PC-9 (cell line): Measurements from ENCODE around the gene LTA. TPM values are rescaled to one million over a fixed set of nuclear protein-coding genes. Genes with fewer than 3 reads are reported as not detected.

Experiments used
- Bru-seq: library from RNA; stranded (reverse); fragments of 400-500 nt; gene quantifications from one replicate; lab custom pipeline; 2021; lab: Mats Ljungman, UMichigan
- BruChase-seq, 2 experiments: library from RNA; stranded (reverse); fragments of 400-500 nt; gene quantifications; one replicate each; lab custom pipeline; 2021; lab: Mats Ljungman, UMichigan
- BruUV-seq: library from RNA; stranded (reverse); fragments of 400-500 nt; replicated peaks from 2 replicates; lab custom pipeline; 2021; lab: Mats Ljungman, UMichigan
- CTCF ChIA-PET: fragments of 300-600 bp; sonication (Branson Sonifier 250); formaldehyde crosslinking; loops from one replicate; lab custom pipeline; 2022; ENCODE audit warnings: antibody characterized with exemption; lab: Charles Lee
- POLR2A ChIA-PET: fragments of 300-600 bp; sonication (Branson Sonifier 250); formaldehyde crosslinking; loops from one replicate; lab custom pipeline; 2022; ENCODE audit warnings: antibody characterized with exemption; ENCODE audit not compliant: unreplicated experiment; lab: Charles Lee
- DNase-seq, 2 experiments: peaks; one replicate each; pipeline versions ENCODE4 v3.0.0 to v3.0.0-alpha.2; 2015 to 2022; ENCODE audit warnings: mixed read lengths in 1 of 2
- H2AFZ ChIP-seq: fragments of 200-600 bp; sonication (generic); 2 replicates; pipeline ENCODE4 v1.8.1; 2017; ENCODE audit warnings: antibody characterized with exemption
- H3F3A ChIP-seq: fragments of 200-600 bp; sonication (generic); 2 replicates; pipeline ENCODE4 v1.8.1; 2017; ENCODE audit warnings: antibody characterized with exemption, mild to moderate bottlenecking, low read depth; ENCODE audit not compliant: insufficient read depth
- H3K27ac ChIP-seq: fragments of 200-600 bp; sonication (generic); 2 replicates; pipeline ENCODE4 v1.6.1; 2016; ENCODE audit warnings: mixed run types
- H3K27me3 ChIP-seq: fragments of 200-600 bp; sonication (generic); 2 replicates; pipeline ENCODE4 v1.6.1; 2016; ENCODE audit warnings: low read depth, mixed run types; ENCODE audit not compliant: insufficient read depth
- H3K36me3 ChIP-seq: fragments of 200-600 bp; sonication (generic); 2 replicates; pipeline ENCODE4 v1.6.1; 2016; ENCODE audit warnings: low read depth, mixed run types
- H3K4me1 ChIP-seq: fragments of 200-600 bp; sonication (generic); replicated peaks from 2 replicates; pipeline ENCODE4 v1.6.1; 2016; ENCODE audit warnings: mixed run types; ENCODE audit not compliant: insufficient read depth
- H3K4me2 ChIP-seq: fragments of 200-600 bp; sonication (generic); 2 replicates; pipeline ENCODE4 v1.6.1; 2017; ENCODE audit warnings: mixed run types
- H3K4me3 ChIP-seq: fragments of 200-600 bp; sonication (generic); 2 replicates; pipeline ENCODE4 v1.6.1; 2016; ENCODE audit warnings: mixed run types
- H3K79me2 ChIP-seq: fragments of 200-600 bp; sonication (generic); 2 replicates; pipeline ENCODE4 v1.6.1; 2017; ENCODE audit warnings: low read depth, mixed run types
- H3K9me2 ChIP-seq: fragments of 200-600 bp; sonication (generic); 2 replicates; pipeline ENCODE4 v1.8.1; 2017; ENCODE audit warnings: mild to moderate bottlenecking; ENCODE audit not compliant: insufficient read depth
- H3K9me3 ChIP-seq: fragments of 200-600 bp; sonication (generic); 2 replicates; pipeline ENCODE4 v1.8.1; 2016; ENCODE audit warnings: low read depth; ENCODE audit not compliant: insufficient read depth
- H4K20me1 ChIP-seq: fragments of 200-600 bp; sonication (generic); 2 replicates; pipeline ENCODE4 v1.8.1; 2017; ENCODE audit not compliant: insufficient read depth
- CTCF ChIP-seq: fragments of 200-600 bp; sonication (generic); conservative IDR thresholded peaks from 2 replicates; pipeline ENCODE4 v1.6.1; 2017; ENCODE audit warnings: mixed run types, antibody characterized with exemption, mild to moderate bottlenecking, moderate library complexity
- EZH2 ChIP-seq: fragments of 200-600 bp; sonication (generic); IDR thresholded peaks from 2 replicates; pipeline ENCODE4 v1.8.0; 2017; ENCODE audit warnings: antibody characterized with exemption, low read depth
- intact Hi-C: fragments of 100-400 bp; cut with micrococcal nuclease; formaldehyde crosslinking; loops from one replicate; pipeline ENCODE4 v1.10.0; 2022; ENCODE audit not compliant: unreplicated experiment
- long read RNA-seq: library from polyadenylated mRNA; stranded (forward); transcript quantifications from one replicate; pipeline ENCODE4 v2.0.0, GENCODE V29; 2022
- total RNA-seq: library from RNA; stranded (reverse); gene quantifications from 2 replicates; pipeline ENCODE4 v1.2.3, GENCODE V29; 2021

LTA gene
- total RNA-seq = not detected in 2 replicates
- percentile 19 among the genes with signal in this experiment for Bru-seq, nascent RNA
- not detected for BruChase-seq, experiment 1, labeled RNA remaining after a 2-hour chase
- percentile 29 among the genes with signal in this experiment for BruChase-seq, experiment 2, labeled RNA remaining after a 6-hour chase
- long read RNA-seq, partial matches to known transcripts = 0 of 1 reads
- long read RNA-seq, other reads (novel, unspliced or antisense) = 1 of 1 reads

- no peaks in the 10 kb centered on the region for H3K4me1 ChIP-seq
- TF ChIP-seq EZH2 (no peak), CTCF (no peak)
- CTCF ChIA-PET = no interaction called here
- no peak within 1 kb of the TSS for H3K4me2 ChIP-seq
- H3K36me3 ChIP-seq = no peaks in the 10 kb centered on the region
- H3K4me3 ChIP-seq = no peak within 1 kb of the TSS
- H3K27ac ChIP-seq = no peak within 1 kb of the TSS
- POLR2A ChIA-PET = no interaction called here
- no peaks in the 10 kb centered on the region for H3K79me2 ChIP-seq
- 0 out of 2 replicates have a peak, but pooled peaks cover 5% of the 10 kb centered on the region for H3K27me3 ChIP-seq
- no peak within 1 kb of the TSS for H2AFZ ChIP-seq
- no peaks in the 10 kb centered on the region for H3F3A ChIP-seq
- no TSS peak for BruUV-seq
- no peaks in the 10 kb centered on the region for H4K20me1 ChIP-seq
- DNase-seq = no peak
- intact Hi-C loops = no loop called here
- H3K9me3 ChIP-seq = no peaks in the 10 kb centered on the region
- H3K9me2 ChIP-seq = no peaks in the 10 kb centered on the region
Measured at GRCh38 chr6:31572041-31572911, at the start of gene LTA. TSS of gene LTA (plus strand) at chr6:31572289. CDS start at chr6:31572743, 454 bp downstream.

- peaks cover under 1% of the 10 kb centered on the region; the same call in 1 of the 2 replicates for H3K36me3 ChIP-seq
- H2AFZ ChIP-seq = no peak overlapping the region
- H3K4me2 ChIP-seq = no peak overlapping the region
- H3K9me3 ChIP-seq = no peaks in the 10 kb centered on the region
- TF ChIP-seq CTCF (no peak), EZH2 (no peak)
- H3K4me1 ChIP-seq = 0 out of 2 replicates have a peak, but pooled peaks cover 7% of the 10 kb centered on the region
- no peak overlapping the region for H3K4me3 ChIP-seq
- H4K20me1 ChIP-seq = peaks cover 11% of the 10 kb centered on the region; the same call in 1 of the 2 replicates
- no peak for DNase-seq
- no peaks in the 10 kb centered on the region for H3K9me2 ChIP-seq
- no TSS peak for BruUV-seq
- ChIA-PET CTCF (no interaction called here), POLR2A (interaction anchor here (0.6 kb wide), 1 partner anchor 1898 kb away, joined by 3 read pairs; no protein-coding TSS in a partner anchor)
- peaks cover 21% of the 10 kb centered on the region for H3F3A ChIP-seq
- no peaks in the 10 kb centered on the region for H3K79me2 ChIP-seq
- no peak overlapping the region for H3K27ac ChIP-seq
- no peaks in the 10 kb centered on the region for H3K27me3 ChIP-seq
- intact Hi-C loops = loop anchor here (5.0 kb wide), 1 partner anchor 33 kb away; no protein-coding TSS in a partner anchor
Measured at GRCh38 chr6:31525553-31525931, 46.5 kb upstream of the LTA start.

GRCh38 chr6:31525932-31526591, 46.0 kb upstream of the LTA start:
- no TSS peak for BruUV-seq
- no peaks in the 10 kb centered on the region for H3K27me3 ChIP-seq
- no peak overlapping the region for H3K4me2 ChIP-seq
- CTCF ChIA-PET = interaction anchor here (0.6 kb wide), 1 partner anchor 30 kb away, joined by 3 read pairs; no protein-coding TSS in a partner anchor
- H3K36me3 ChIP-seq = peaks cover 6% of the 10 kb centered on the region; the same call in 1 of the 2 replicates
- H3K79me2 ChIP-seq = no peaks in the 10 kb centered on the region
- H3F3A ChIP-seq = peaks cover 26% of the 10 kb centered on the region
- intact Hi-C loops = loop anchor here (5.0 kb wide), 1 partner anchor 34 kb away; no protein-coding TSS in a partner anchor
- H3K4me1 ChIP-seq = 0 out of 2 replicates have a peak, but pooled peaks cover 7% of the 10 kb centered on the region
- no peaks in the 10 kb centered on the region for H3K9me2 ChIP-seq
- H4K20me1 ChIP-seq = peaks cover 16% of the 10 kb centered on the region; the same call in 1 of the 2 replicates
- no peak overlapping the region for H3K4me3 ChIP-seq
- DNase-seq = no peak
- TF ChIP-seq CTCF (no peak), EZH2 (no peak)
- no peaks in the 10 kb centered on the region for H3K9me3 ChIP-seq
- H3K27ac ChIP-seq = no peak overlapping the region
- H2AFZ ChIP-seq = no peak overlapping the region
- POLR2A ChIA-PET = interaction anchor here (0.6 kb wide), 1 partner anchor 1898 kb away, joined by 3 read pairs; no protein-coding TSS in a partner anchor
